GM12801 (cell line): ENCODE data around the gene LY6G6D.

ENCODE experiments used
- TF ChIP-seq, protein P1 (sequence below): IDR thresholded peaks from one replicate; pipeline ENCODE4 v1.5.1; 2011; ENCODE audit warnings: control low read depth; ENCODE audit not compliant: insufficient read length; ENCODE audit errors: extremely low read depth

Gene LY6G6D

DNA sequence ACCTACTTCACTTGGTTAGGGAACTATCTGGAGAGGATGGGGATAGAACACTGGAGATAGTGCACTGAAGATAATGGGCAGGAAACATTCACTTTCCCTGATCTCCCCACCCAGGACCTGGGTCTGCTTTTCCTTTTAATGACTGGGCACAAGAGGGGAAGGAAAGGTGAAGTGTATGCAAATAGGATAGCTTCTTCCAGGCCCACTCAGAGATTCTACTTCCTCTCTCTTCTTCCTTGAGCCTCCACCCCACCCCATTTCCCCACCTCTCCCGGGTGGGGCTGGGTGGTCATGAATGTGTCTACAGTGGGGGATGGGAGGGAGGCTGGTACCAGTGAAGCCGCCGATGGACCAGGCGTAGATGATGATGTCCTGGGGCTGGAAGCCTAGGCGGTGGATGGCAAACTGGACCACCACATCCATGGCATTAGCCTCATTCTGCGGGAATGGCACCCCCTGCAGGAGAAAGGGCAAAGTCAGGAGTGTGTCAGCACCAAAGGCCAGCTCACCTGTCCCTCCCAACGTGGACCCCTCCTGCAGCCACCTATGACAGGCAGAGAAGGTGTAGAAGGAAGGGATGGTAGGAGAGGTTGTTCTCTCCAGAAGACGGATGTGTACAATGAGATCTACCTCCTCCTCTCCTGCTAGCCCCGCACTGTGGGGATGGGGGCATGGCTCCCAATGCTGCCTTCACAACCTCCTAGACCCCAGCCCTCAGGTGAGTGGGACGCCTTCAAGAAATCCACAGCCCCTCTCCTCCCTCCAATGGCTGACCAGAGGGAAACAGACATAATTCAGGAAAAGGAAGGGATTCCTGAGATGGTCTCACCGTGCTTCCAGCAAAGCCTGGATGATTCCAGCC, 25.7 kb upstream of the LY6G6D start:
- TF ChIP-seq, protein P1, sequence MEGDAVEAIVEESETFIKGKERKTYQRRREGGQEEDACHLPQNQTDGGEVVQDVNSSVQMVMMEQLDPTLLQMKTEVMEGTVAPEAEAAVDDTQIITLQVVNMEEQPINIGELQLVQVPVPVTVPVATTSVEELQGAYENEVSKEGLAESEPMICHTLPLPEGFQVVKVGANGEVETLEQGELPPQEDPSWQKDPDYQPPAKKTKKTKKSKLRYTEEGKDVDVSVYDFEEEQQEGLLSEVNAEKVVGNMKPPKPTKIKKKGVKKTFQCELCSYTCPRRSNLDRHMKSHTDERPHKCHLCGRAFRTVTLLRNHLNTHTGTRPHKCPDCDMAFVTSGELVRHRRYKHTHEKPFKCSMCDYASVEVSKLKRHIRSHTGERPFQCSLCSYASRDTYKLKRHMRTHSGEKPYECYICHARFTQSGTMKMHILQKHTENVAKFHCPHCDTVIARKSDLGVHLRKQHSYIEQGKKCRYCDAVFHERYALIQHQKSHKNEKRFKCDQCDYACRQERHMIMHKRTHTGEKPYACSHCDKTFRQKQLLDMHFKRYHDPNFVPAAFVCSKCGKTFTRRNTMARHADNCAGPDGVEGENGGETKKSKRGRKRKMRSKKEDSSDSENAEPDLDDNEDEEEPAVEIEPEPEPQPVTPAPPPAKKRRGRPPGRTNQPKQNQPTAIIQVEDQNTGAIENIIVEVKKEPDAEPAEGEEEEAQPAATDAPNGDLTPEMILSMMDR = no peak

DNA sequence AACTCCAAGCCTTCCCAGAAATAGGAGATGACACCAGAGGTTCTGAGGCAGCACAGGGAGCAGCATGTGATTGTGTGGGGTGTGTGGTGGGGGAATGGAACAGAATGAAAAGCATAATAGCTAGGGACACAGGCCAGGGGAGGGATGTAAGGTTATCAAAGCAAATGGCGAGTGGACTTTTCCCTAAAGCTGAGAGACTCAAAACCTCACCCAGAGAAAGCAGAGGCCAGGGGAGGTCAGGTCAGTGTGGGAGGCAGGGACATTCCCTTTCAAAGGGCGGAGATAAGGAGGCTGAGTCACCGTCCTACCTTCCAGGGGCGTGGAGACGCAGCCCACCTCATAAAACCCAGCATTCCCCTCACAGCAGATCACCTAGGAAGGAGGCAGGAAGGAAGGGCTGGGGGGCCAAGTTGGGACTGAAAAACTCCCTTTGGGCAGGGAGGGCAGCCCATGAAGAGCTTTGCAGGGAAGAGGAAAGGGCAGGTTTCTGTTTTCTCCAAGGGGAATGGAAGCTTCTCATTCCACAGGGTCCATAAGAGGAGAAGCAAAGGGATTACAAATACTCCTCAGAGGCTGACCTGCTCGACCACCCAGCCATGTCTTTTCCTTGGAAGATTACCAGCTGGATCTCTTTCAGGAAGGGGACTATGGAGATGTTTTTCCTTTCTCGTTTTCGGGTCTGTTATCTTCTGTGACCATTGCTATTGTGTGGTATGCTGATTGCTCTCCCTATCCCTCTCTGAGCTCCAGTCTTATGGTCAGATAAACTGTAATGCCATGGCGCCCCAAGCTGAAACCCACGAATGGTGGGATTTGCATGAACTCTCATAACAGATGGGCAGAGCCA, 24.7 kb upstream of the LY6G6D start:
- TF ChIP-seq, protein P1 = no peak

DNA sequence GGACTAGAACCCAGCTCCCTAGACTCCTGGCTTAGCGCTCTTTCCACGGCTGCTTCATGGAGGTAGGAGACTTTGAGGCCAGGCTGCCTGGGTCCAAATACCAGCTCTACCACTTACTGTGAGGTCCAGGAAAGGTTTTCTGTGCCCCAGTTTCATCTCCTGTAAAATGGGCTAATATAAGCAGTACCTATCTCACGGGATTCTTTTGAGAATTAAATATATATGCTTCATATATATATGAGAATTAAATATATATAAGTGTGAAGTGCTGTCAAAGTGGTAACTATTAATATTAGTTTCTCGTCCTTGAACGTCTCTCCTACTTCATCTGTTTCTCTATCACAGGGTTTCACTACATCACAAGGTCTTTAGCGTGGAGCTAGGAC, 24.1 kb upstream of the LY6G6D start:
- TF ChIP-seq, protein P1 = no peak

DNA sequence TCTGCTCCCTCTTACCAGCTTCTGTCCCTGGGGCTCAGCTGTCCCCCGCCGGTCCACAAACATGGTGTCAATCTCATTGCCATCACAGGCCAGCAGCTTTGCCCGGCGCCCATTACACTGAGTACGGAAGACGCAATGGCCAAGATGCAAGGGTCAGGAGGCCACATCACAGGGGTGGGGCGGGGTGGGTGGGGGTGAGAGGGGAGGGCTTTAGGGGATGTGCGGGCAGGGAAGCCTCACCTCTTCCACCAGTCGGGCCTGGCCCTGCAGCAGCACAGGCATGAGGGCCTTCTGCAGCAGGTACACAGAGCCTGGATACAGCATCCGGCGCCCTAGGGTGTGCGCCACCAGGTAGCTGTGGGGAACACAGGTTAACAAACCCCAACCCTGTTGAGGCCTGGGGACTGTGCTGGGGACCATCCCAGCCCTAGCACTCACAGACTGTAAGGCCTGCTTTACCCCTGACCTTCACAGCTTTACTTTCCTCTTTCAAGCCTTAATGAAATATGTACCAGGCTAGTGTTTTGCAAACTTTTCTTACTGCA, 23.5 kb upstream of the LY6G6D start:
- TF ChIP-seq, protein P1 = no peak

DNA sequence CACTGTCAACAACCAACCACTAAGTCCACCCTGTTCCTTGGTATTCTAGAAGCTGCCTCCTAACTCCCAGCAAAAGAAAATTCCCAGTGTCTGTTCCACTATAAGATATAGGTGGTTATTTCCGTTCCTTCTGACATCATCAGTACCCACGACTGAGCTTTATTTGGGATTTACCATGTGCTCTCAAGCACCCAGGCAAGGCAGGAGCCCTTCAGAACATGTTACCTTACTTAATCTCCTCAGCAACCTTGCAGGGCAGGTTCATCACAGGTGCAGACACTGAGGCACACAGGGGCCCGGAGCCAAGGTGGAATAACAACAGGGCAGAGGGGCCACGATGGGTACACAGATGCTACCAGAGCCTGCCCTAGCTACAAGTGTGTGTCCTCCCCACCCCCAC, 22.8 kb upstream of the LY6G6D start:
- TF ChIP-seq, protein P1 = no peak

DNA sequence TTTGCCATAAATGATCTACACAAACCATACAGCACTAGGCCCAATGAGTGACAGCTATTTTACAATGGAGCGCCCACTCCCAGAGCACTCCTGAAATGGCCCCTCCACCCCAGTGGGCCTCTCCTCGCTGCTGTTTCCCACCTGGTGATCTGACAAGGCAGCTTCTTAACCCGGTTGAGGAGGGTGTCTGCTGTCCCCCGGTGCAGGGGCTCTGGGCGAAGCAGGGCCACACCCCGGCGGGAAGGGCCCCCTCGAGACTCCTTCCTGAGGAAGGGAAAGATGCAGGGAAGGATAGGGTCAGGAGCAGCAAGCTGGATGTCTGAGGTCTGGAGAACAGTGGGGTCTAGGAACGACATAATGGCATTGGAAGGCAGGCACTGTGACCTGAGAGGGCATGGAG, 22.3 kb upstream of the LY6G6D start:
- TF ChIP-seq, protein P1 = no peak

DNA sequence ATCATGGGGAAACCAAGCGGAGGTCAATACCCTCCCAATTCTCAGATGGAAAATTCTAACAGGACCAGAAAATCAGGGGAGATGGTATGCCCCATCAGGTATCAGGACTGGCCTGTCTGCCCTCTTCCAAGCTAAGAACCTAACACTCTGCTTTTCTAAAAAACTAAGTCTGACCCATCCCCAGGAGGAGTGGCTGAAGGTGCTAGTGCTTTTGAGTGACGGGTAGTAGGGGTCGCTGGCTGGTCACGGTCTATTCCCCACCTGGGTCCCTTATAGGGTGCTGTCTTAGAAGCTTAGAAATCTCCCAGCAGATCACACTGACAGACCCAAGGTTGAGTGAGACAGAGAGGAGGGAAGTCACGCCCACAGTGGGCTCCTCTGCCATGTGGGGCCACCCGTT, 21.6 kb upstream of the LY6G6D start:
- TF ChIP-seq, protein P1 = no peak
